HG02763 (cell line): ENCODE measurements around the gene RALGPS1.

Experiments used
- ATAC-seq: cut with Tn5 transposase; IDR thresholded peaks from one replicate; pipeline ENCODE4 v1.9.1; 2021; ENCODE audit warnings: mild to moderate bottlenecking, moderate library complexity; ENCODE audit not compliant: unreplicated experiment

The RALGPS1 gene

DNA sequence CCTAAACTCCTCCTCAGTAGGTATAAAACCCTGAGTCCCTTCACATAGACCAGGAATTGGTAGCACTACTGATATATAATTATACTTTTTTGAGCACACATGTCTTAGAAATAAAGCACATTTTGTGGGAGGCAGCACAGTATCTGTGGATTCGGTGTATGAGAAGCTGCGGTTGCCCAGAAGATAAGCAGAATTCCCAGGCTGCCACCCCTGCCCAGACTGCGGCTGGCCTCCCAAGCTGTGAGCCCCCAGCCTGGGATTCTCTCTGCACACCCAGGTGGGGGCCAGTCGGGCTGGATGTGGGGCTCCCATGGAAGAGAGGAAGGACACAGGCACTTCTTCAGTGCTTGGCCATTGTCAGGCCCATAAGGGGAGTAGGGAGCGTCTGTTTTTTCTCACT, 233.4 kb downstream of the RALGPS1 start:
- ATAC-seq, result no peak

DNA sequence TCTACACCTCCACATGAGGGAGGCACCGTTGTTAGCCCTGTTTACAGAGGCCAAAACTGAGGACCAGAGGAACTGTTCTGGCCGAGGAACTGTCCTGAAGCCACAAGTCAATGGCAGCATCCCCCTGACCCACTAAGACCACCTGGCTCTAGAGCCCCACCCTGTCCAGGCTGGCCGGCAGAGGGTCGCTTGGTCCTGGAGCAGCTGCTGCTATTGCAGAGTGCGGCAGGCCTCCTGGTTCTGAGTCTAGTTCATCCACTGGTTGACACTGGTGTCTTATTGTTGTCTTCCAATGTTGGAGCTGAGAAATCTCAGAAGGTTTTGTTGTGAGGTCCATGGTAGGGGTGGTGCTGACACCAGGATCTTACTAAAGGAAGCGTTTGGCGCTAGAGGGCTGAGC, 234.4 kb downstream of the RALGPS1 start:
- ATAC-seq, result no peak

DNA sequence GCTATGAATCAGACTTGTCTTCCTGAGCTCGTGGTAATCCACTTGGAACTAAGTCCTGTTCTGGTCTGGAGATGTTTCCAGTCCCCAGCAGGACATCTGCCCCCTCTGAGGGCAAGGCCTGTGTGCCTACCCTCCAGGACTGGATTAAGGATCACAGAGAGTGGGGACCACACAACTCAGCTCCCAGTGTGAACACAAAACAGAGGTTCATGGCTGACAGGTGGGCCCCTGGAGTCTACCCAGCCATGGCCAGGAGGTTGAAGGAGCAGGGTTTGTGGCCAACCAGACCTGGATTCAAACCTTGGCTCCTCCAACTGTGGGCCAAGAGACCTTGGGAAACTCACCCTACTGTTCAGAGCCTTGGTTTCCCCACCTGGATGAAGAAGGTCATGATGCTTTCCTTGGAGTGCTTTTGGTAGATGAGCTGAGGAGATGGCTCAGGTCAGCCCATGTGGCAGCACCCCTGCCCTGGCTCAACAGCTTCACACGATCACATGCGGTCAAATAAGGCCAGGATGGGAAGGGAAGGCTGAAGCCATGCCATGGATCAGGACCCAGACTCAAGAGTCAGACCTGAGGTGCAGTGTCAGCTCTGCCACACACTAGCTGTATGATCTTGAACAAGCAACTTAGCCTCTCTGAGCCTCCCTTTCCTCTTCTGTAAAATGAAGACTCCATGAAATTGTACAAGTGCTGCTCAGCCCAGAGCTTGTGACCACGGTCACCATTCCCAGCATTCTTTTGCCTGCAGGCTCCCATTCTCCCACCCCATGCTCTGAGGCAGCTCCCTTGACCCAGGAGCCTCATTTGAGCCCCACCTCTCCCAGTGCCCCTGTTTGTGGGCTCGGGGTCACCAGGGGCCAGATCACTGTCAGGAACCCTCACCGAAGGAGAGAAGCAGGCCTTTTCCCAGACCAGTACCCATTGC, 235.1 kb downstream of the RALGPS1 start:
- ATAC-seq, result no peak

DNA sequence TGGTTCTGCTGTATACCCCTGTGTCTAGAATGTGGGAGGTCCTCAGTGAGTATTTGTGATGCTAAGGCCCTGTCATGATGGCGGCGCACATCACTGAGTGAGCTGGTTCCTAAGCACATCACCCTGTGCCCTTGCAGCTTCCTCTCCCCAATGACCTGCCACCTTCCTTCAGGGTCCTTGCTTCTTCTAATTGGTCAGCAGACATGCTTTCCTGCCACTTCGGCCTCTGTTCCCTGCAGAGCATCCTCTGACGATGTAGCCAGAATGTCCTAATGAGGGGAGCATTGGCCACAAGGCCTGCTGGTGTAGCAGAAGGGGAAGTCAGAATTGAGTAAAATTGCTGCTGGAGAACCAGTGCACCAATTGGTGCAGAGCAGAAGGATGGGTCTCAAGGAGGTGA, 238.9 kb downstream of the RALGPS1 start:
- no peak for ATAC-seq

DNA sequence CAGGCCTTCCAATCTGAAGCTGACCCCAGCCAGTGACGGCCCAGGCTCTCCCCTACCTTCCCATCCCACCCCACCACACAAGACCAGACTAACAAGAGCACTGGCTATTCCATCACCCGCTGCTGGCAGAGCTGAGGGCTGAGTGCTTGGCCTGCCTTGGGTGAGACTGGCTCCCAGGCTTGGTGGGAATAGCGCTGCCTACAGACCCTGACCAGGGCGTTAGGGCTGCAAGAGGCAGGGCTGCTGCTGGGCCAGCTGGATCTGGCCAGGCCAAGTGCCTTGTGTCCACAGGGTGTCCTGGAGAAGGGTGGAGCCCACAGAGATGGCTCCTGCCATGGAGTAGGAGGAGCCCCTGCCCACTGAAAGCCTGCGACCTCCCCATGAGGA, 239.4 kb downstream of the RALGPS1 start:
- ATAC-seq, result no peak

DNA sequence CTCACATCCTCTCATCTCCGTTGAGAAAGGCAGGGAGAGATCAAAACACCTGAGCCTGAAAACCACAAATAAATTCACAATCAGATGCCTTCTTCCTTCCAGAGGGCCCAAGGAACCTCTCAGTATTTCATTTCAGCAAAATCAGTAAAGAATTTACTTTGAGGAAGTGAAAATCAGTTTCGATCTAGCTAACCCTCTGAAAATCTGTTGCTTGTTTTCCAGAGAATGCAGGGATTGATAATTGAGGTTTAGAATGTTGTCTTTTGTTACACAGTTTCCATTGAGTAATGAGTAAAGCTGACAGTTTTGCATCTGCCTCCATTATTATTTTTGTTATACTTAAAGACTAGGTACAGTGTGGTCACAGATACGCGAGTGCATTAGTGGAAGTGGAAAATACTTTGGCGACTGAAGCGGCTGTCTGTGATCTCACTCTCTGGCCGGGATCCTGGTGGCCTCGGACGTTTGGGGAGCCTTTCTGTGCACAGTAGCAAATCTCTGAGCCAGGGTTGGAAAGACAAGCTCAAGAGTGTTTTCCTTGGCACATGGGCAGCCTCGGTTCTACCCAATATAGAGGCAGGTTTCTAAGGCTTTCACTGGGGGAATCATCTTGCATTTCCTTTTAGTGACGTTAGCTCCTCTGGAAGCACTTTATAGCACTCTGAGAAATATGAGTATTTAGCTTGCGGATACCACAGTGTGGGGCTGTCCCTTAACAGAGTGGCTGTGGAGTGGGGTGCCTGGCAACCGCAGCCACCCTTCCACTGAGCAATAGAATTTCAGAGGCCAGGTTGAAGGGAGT, 240.0 kb downstream of the RALGPS1 start:
- no peak for ATAC-seq

DNA sequence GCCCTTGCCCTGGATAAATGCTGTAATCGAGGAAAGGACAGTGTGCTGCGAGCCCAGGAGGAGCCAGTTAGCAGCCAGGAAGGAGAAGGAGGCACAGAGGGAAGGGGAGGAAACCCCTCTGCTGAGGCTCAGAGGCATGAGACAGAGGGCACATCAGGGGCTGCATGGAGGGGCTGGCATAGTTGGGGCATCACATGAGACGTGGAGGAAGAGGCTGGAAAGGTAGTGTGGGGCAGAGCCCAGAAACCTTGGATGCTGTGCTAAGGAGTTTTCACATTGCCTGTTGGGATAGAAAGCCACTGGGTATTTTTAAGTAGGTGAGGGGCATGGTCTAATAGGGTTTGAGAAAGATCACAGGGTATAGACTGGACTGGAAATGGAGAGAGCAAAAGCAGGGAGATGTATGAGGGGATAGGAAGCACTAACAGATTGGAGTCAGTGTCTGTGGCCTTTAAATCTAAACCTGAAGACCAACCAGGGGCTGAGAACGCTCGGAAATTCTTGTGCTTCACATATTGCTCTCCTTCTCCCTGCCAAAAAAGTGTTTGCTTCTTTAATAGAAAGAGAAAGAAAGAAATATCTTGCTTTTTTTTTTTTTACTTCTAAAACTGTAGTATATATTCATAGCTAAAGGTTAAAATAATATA, 240.9 kb downstream of the RALGPS1 start:
- no peak for ATAC-seq

DNA sequence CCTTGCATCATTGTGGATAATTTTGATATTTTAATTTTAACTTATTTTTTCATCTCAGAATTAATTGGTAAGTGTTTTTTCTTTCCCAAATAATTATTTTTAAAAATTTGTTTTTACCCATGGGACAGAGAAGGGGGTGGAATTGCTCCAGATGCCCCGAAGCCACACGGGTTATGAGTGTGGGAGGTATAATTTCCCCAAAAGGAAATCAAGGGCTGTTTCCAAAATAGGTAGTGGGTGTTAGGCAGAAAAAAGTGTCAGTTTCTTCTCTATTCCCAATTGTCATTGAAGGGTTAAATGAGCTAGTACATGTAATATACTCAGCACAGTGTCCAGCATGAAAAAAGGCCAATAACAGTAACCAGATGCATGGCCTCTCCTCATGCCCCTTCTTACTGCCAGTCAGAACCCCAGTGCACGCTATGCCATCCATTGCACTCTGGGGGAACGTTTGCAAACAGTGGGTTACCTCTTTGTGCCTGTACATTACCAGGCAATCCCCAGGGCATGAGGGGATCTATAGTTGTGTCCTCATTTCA, 244.3 kb downstream of the RALGPS1 start:
- ATAC-seq, result no peak

DNA sequence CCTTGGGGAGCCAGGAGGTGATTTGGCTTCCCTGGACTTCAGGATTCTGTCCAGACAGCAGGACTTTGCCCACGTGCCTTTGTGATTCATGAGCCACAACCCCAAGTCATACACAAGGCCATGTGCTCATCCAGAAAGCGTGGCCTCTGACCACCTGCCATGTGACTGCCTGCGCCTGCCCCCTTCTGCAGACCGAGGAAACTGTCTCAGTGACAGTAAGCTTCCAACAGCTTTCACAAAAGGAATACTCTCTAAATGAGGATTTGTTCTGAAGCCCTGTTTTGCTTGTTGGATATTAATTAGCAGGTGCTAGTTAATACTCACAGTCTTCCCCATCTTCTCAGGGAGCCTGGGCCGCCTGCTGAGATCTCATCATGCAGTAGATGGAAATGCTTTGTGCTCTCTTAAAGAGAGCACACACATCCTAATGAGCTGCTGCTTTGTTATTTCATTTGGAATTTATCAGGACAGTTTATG, 244.8 kb downstream of the RALGPS1 start:
- no peak for ATAC-seq

DNA sequence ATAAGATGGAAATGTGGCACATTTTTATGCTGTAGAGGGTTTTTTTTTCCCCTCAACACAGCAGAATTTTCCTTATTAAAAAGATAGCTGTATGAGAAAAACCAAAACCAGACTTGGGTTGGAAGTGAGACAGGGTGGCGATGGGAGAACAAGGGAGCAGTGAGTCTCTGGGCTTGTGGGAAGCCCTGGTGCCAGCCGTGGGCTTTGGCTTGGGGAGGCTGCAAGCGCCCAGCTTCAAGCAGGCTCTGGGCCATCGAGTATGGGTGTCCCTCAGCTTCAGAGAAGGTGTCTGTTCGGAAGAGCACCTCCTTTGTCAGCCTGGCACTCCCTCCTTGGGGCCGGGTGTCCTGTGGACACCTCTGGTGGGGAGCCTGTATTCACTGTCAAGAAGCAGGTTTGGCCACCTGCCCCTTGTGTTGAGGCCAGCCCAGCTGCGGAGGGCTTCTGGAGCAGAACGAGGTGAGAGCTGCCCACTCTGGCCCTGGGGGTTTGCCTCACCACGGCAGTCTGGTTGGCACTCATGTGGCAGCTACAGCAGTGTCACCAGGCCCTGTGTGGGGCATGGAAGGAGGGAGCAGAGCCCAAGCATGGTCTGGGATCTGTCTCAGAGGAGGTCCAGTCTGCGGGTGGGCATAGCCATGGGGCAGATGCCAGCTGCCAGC, 245.5 kb downstream of the RALGPS1 start:
- no peak for ATAC-seq

DNA sequence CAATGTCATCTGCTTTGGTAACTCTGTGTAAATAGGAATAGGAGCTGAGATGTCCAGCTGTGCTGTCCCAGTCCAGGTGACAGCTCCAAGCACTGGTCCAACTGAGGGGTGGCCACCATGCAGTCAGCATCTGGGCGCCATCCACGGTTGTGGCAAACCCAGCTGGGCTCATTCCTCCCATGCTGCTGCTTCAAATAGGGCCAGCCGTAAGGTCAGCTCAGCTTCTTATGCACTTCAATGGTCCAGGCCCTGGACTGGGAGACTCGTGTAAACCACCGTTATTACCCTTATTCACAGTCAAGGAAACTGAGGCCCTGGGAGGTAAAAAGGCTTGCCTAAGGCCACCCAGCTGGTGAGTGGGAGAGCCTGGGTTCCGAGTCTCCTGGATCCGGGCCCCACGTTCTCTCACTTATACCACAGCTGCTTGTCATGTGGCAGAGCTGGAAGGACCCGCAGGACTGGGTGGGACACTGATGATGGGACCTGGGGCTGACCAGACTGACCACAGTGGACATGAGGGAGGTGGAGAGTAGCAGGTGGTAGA, 246.6 kb downstream of the RALGPS1 start:
- ATAC-seq, result no peak

DNA sequence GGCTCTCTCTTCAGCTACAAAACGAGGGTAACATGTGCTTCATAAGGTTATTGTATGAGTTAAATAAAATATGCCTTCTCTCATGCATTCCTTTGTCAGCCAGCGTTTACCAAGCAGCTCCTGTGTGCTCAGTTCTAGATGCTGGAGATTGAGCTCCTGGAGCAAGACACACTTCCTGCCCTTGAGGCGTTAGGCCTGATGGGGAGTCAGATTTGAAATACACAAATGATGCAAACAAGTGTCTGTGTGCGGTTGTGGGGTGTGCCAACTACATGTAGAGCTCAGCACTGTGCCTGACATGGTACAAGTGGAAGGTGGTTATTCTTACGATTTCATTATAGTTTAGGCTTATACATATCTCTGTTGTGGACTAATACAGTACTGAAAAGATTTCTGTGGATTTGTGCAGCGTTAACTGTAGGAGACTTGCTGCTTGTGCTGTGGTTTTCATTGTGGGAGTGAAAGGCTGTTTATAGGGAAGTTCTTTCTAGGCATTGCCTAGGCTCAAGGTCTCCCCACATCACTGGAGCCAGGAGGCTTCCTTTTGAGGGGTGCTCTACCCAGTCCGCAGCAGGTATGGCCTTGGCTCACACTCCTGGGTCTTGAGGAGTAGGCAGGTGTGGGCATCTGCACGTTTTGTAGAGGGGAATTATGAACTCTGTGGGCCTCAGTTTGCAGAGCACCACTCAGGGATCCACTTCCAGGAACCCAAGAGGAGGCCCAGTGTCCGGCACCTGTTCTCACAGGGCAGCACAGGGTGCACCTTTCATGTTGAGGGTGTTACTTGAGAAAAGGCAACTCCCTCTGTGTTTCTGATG, 247.7 kb downstream of the RALGPS1 start:
- ATAC-seq, result no peak

DNA sequence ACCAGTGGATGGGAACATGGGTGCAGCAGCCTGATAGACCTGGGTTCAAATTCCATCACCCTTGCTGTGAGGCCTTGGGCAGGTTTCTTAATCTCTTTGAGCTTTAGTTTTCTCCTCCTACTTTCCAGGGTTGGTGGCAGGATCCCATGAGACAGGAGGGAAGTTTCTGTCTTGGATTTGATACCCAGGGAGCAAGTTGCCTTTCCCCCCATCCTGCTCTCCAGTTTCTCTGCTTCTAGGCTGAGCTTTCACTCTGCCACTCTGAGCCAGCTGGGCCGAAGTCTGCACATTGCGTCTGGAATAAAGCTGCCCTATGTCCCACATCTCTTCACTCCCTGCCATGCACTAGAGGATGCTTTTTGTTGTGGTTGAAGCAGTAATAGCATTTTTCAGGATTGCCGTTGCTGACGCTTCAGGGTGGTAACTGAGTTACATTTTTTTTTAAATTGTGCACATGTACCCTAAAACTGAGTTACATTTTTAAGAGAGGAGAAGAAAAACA, 248.3 kb downstream of the RALGPS1 start:
- ATAC-seq, result no peak

DNA sequence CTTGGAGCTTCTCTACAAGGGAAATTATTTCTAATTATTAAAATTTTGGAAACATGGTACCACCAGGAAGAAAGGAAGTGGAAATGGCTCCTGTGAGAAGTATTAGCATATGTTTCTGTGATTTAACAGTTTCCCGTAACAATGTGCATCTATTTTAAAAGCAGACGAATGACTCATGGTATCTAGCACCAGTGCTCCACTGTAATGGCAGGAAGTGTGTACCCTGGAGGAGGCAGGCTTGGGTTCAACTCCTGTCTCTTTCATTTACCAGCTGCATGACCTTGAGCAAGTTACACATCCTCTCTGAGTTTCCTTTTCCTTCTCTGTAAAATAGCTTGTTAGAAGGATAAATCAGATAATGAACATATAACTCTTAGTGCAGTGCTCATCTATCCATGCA, 248.8 kb downstream of the RALGPS1 start:
- no peak for ATAC-seq

DNA sequence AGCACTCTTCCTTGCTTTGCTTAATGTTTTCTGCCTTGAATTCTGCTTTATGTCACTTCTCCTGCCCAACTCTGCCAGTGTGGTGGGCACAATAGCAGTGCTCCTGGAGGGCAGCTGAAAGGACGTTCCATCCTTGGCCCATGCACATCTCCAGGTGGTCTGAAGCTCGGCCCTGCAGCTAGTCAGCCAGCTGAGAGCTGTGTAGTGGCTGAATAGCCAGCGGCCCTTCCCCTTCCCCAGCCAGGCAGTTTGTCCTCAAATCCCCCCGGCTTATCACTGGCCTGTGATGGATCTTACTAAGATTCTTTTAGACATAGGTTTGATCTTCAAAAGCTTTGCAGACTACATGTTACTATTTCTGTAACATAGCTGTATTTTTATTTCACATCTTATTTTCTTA, 250.5 kb downstream of the RALGPS1 start:
- no peak for ATAC-seq

DNA sequence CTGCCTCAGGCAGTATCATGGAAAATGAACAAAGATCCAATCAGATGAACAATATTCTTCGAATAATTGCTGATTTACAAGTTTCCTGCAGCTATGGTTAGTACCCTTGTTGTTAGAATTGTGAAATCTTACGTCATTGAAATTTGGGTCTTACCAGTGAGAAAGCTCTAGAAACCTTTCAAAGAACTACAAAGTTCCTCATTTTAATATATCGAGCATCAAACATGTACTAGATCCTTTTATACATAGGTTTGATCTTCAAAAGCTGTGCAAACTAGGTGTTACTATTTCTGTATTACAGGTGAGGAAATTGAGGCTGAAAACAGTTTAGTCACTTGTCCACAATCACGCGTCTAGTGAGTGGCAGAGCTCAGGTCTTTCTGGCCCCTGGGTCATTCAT, 251.5 kb downstream of the RALGPS1 start:
- ATAC-seq, result no peak

DNA sequence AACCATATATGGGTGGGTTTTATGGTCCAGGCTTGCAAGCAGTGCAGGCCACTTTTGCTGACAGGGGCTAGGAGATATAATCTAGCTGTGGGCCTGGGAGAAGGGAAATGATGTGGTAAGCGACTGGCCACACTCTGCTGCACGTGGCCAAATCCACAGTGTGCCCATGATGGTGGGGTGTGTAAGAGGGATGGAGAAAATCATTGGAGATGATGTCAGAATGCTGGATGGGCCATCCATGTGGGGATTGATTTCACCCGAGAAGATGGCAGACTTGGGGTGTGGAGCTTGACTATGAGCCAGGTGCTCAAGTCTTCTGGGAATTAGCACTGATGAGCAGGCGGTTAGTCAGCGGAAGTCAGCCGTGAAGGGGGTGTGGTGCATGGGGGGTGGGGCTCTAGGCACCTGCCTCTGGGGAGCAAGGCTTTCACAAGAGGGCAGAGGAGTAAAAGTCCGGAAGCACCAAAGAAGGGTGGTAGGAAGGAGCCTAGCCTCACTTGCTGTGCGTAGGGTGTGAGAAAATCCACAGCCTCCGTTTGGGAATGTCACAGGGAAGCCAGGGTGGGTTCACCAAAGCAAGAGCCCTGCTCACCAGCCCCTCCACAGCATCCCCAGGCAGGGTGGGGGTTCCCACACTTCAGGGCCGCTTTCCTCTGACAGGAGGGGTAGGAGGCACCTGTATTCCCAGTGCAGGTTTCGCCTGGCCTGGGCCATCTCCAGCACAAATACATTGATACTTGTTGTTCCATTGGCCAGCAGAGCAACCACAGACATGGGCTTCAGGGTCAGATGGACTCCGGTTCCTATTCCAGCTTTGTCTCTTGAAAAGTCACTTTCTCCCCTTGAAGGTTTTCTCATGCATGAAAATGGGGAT, 252.3 kb downstream of the RALGPS1 start:
- peak; percentile 60 for ATAC-seq

DNA sequence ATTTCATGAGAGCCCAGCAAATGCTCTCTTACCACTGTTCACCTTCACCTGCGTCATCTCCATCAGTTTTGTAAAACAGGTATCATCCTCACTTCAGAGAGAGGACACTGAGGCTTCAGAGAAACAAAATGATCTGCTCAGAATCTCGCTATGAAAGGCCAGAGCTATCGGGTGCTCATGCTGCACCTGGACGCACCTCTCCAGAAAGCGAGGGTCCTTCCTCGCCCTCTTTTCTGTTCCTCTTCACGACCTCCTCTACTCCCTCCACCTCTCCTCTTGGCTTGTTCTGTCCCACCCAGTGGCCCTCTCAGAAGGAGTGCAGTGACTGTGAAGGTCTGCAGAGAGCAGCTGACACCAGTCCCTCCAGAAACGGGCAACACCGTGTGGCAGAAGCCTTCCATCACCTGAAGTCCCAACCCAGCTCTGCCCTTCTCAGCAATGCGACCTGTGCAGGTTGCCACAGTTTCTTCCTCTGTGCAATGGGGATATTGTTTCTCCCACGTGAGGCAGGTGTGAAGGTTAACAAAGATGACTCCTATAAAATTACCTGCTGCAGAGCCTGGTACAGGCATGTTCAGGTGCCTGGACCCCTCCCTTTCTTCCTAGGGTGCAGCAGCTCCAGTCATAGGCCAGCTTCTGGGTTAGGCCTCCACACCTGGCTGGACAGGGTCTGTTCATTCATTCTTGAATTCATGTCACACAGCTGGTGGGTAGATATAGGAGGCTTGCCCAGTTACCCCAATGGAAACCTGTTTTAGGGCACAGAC, 253.2 kb downstream of the RALGPS1 start:
- ATAC-seq, result no peak
